Activated T-helper 17 cell treated with anti-CD3 and anti-CD28 coated beads, Interleukin-2, amount 50 U/mL, for 72 hours (primary cell): ENCODE measurements around the gene PITRM1. TPM values are rescaled to one million over a fixed set of nuclear protein-coding genes. Genes with fewer than 3 reads are reported as not detected.

Experiments used
- ATAC-seq: fragments of 150-1000 bp; cut with Tn5 transposase; replicated peaks from 2 replicates; pipeline ENCODE4 v1.10.0; 2021; ENCODE audit warnings: mild to moderate bottlenecking, moderate library complexity
- H3K27ac Mint-ChIP-seq: one replicate; pipeline ENCODE4 v1.8.0; 2022; ENCODE audit warnings: mixed read lengths
- H3K27me3 Mint-ChIP-seq: one replicate; pipeline ENCODE4 v1.8.0; 2022; ENCODE audit warnings: mixed read lengths
- H3K36me3 Mint-ChIP-seq: one replicate; pipeline ENCODE4 v1.8.0; 2022; ENCODE audit warnings: low read depth, mild to moderate bottlenecking, mixed read lengths
- H3K4me1 Mint-ChIP-seq: one replicate; pipeline ENCODE4 v1.8.0; 2022; ENCODE audit warnings: mixed read lengths
- H3K4me3 Mint-ChIP-seq: one replicate; pipeline ENCODE4 v1.8.0; 2022; ENCODE audit warnings: mild to moderate bottlenecking, mixed read lengths
- H3K9me3 Mint-ChIP-seq: one replicate; pipeline ENCODE4 v1.8.0; 2022; ENCODE audit warnings: mixed read lengths
- total RNA-seq, 2 donors: library from RNA; stranded (reverse); gene quantifications; one replicate each; pipeline ENCODE4 v1.2.3, GENCODE V29; 2022

The PITRM1 gene
- total RNA-seq, 2 donors from 2014 or later = 160 to 169 TPM

GRCh38 chr10:3143791-3144434 lies 28.7 kb downstream of the PITRM1 start:
- no peaks in the 10 kb centered on the region for H3K9me3 Mint-ChIP-seq
- H3K4me1 Mint-ChIP-seq = no peaks in the 10 kb centered on the region
- no peaks in the 10 kb centered on the region for H3K27me3 Mint-ChIP-seq
- H3K27ac Mint-ChIP-seq = no peak overlapping the region
- ATAC-seq = no peak
- H3K36me3 Mint-ChIP-seq = peaks cover 100% of the 10 kb centered on the region
- no peak overlapping the region for H3K4me3 Mint-ChIP-seq

GRCh38 chr10:3143366-3143765 lies 29.2 kb downstream of the PITRM1 start:
- Mint-ChIP-seq H3K4me3 (no peak overlapping the region), H3K4me1 (no peaks in the 10 kb centered on the region), H3K27ac (peak overlapping the region; percentile 55), H3K9me3 (no peaks in the 10 kb centered on the region), H3K36me3 (peaks cover 100% of the 10 kb centered on the region), H3K27me3 (no peaks in the 10 kb centered on the region)
- ATAC-seq = no peak

GRCh38 chr10:3142146-3142875 lies 30.3 kb downstream of the PITRM1 start:
- H3K27me3 Mint-ChIP-seq = no peaks in the 10 kb centered on the region
- peaks cover 100% of the 10 kb centered on the region for H3K36me3 Mint-ChIP-seq
- H3K4me1 Mint-ChIP-seq = no peaks in the 10 kb centered on the region
- no peak overlapping the region for H3K4me3 Mint-ChIP-seq
- H3K9me3 Mint-ChIP-seq = no peaks in the 10 kb centered on the region
- ATAC-seq = no peak
- H3K27ac Mint-ChIP-seq = peak overlapping the region; percentile 78

- peaks cover 100% of the 10 kb centered on the region for H3K36me3 Mint-ChIP-seq
- H3K27ac Mint-ChIP-seq = peak overlapping the region; percentile 12
- no peaks in the 10 kb centered on the region for H3K27me3 Mint-ChIP-seq
- no peak for ATAC-seq
- no peak overlapping the region for H3K4me3 Mint-ChIP-seq
- H3K4me1 Mint-ChIP-seq = no peaks in the 10 kb centered on the region
- no peaks in the 10 kb centered on the region for H3K9me3 Mint-ChIP-seq
Observed at GRCh38 chr10:3141351-3142005, 31.1 kb downstream of the PITRM1 start.

GRCh38 chr10:3140280-3140679 lies 32.3 kb downstream of the PITRM1 start:
- H3K27ac Mint-ChIP-seq = peak overlapping the region; percentile 43

GRCh38 chr10:3139216-3139910 lies 33.2 kb downstream of the PITRM1 start:
- H3K27ac Mint-ChIP-seq = peak overlapping the region; percentile 39
- H3K36me3 Mint-ChIP-seq = peaks cover 100% of the 10 kb centered on the region

More at GRCh38 chr10:3140280-3140679, 32.3 kb downstream of the PITRM1 start:
- H3K27me3 Mint-ChIP-seq = no peaks in the 10 kb centered on the region
- H3K4me1 Mint-ChIP-seq = no peaks in the 10 kb centered on the region
- no peak for ATAC-seq
- no peaks in the 10 kb centered on the region for H3K9me3 Mint-ChIP-seq
- no peak overlapping the region for H3K4me3 Mint-ChIP-seq
- H3K36me3 Mint-ChIP-seq = peaks cover 100% of the 10 kb centered on the region

GRCh38 chr10:3137958-3138726 lies 34.4 kb downstream of the PITRM1 start:
- peak; percentile 16 for ATAC-seq

More at GRCh38 chr10:3139216-3139910, 33.2 kb downstream of the PITRM1 start:
- no peaks in the 10 kb centered on the region for H3K27me3 Mint-ChIP-seq
- no peaks in the 10 kb centered on the region for H3K9me3 Mint-ChIP-seq
- H3K4me1 Mint-ChIP-seq = no peaks in the 10 kb centered on the region
- peak; percentile 6 for ATAC-seq
- H3K4me3 Mint-ChIP-seq = no peak overlapping the region

GRCh38 chr10:3136763-3137611 lies 35.6 kb downstream of the PITRM1 start:
- H3K36me3 Mint-ChIP-seq = peaks cover 100% of the 10 kb centered on the region
- ATAC-seq = no peak
- H3K4me3 Mint-ChIP-seq = no peak overlapping the region
- H3K9me3 Mint-ChIP-seq = no peaks in the 10 kb centered on the region
- no peaks in the 10 kb centered on the region for H3K4me1 Mint-ChIP-seq
- H3K27ac Mint-ChIP-seq = no peak overlapping the region
- no peaks in the 10 kb centered on the region for H3K27me3 Mint-ChIP-seq

More at GRCh38 chr10:3137958-3138726, 34.4 kb downstream of the PITRM1 start:
- H3K4me3 Mint-ChIP-seq = no peak overlapping the region
- no peaks in the 10 kb centered on the region for H3K27me3 Mint-ChIP-seq
- peak overlapping the region; percentile 39 for H3K27ac Mint-ChIP-seq
- peaks cover 100% of the 10 kb centered on the region for H3K36me3 Mint-ChIP-seq
- H3K9me3 Mint-ChIP-seq = no peaks in the 10 kb centered on the region
- no peaks in the 10 kb centered on the region for H3K4me1 Mint-ChIP-seq

GRCh38 chr10:3136336-3136735 lies 36.2 kb downstream of the PITRM1 start:
- H3K4me3 Mint-ChIP-seq = no peak overlapping the region
- no peaks in the 10 kb centered on the region for H3K9me3 Mint-ChIP-seq
- H3K4me1 Mint-ChIP-seq = no peaks in the 10 kb centered on the region
- H3K27ac Mint-ChIP-seq = no peak overlapping the region
- no peaks in the 10 kb centered on the region for H3K27me3 Mint-ChIP-seq
- ATAC-seq = no peak
- H3K36me3 Mint-ChIP-seq = peaks cover 100% of the 10 kb centered on the region

- H3K27me3 Mint-ChIP-seq = no peaks in the 10 kb centered on the region
- H3K27ac Mint-ChIP-seq = peak overlapping the region; percentile 52
- ATAC-seq = no peak
- H3K36me3 Mint-ChIP-seq = peaks cover 100% of the 10 kb centered on the region
- no peaks in the 10 kb centered on the region for H3K4me1 Mint-ChIP-seq
- H3K9me3 Mint-ChIP-seq = no peaks in the 10 kb centered on the region
- H3K4me3 Mint-ChIP-seq = no peak overlapping the region
Observed at GRCh38 chr10:3135006-3135405, 37.6 kb downstream of the PITRM1 start.

- no peak for ATAC-seq
- H3K36me3 Mint-ChIP-seq = peaks cover 100% of the 10 kb centered on the region
- H3K4me1 Mint-ChIP-seq = no peaks in the 10 kb centered on the region
- no peaks in the 10 kb centered on the region for H3K27me3 Mint-ChIP-seq
- no peak overlapping the region for H3K27ac Mint-ChIP-seq
- H3K4me3 Mint-ChIP-seq = no peak overlapping the region
- no peaks in the 10 kb centered on the region for H3K9me3 Mint-ChIP-seq
Observed at GRCh38 chr10:3133948-3134347, 38.6 kb downstream of the PITRM1 start.

- no peak overlapping the region for H3K4me3 Mint-ChIP-seq
- H3K9me3 Mint-ChIP-seq = no peaks in the 10 kb centered on the region
- no peaks in the 10 kb centered on the region for H3K4me1 Mint-ChIP-seq
- H3K27me3 Mint-ChIP-seq = no peaks in the 10 kb centered on the region
- H3K27ac Mint-ChIP-seq = no peak overlapping the region
- H3K36me3 Mint-ChIP-seq = peaks cover 100% of the 10 kb centered on the region
- ATAC-seq = no peak
Observed at GRCh38 chr10:3132036-3133025, 40.3 kb downstream of the PITRM1 start.
